Fibroblast of the aortic adventitia (primary cell): ENCODE measurements around the gene GABRB2. TPM values are rescaled to one million over a fixed set of nuclear protein-coding genes. Genes with fewer than 3 reads are reported as not detected.
"Not testable (repeated sequence)": the region's sequence is repeated elsewhere in the genome, so short reads cannot be mapped to it uniquely, and the experiment has no call there.

Source experiments
- DNase-seq: peaks from one replicate; pipeline ENCODE4 v3.0.0-alpha.2; 2010; ENCODE audit warnings: low read depth
- H3K4me3 ChIP-seq: 2 replicates; pipeline ENCODE4 v1.5.1; 2011; ENCODE audit warnings: low read depth, mild to moderate bottlenecking, control low read depth, low read length, moderate library complexity
- CTCF ChIP-seq: IDR thresholded peaks from 2 replicates; pipeline ENCODE4 v1.5.1; 2011; ENCODE audit warnings: mild to moderate bottlenecking, low read length, control low read depth, inconsistent platforms; ENCODE audit not compliant: insufficient read depth
- total RNA-seq: library from RNA; depleted of rRNA; stranded (reverse); fragments of >200 nt; gene quantifications from 2 replicates; pipeline ENCODE4 v1.2.3, GENCODE V29; 2012; ENCODE audit warnings: low replicate concordance

The GABRB2 gene
- total RNA-seq, 1 donor, result 0.09 TPM

- no peak for TF ChIP-seq CTCF
- no peak for DNase-seq
- no peak overlapping the region for H3K4me3 ChIP-seq
Measured at GRCh38 chr5:161539016-161539415, 7.5 kb downstream of the GABRB2 start.

- no peak for TF ChIP-seq CTCF
- H3K4me3 ChIP-seq, result no peak overlapping the region
- no peak for DNase-seq
Measured at GRCh38 chr5:161535762-161536161, 10.8 kb downstream of the GABRB2 start.

GRCh38 chr5:161530700-161531099 lies 15.8 kb downstream of the GABRB2 start:
- H3K4me3 ChIP-seq, result no peak overlapping the region
- no peak for DNase-seq
- TF ChIP-seq CTCF, result no peak

GRCh38 chr5:161513942-161514341 lies 32.6 kb downstream of the GABRB2 start:
- no peak for TF ChIP-seq CTCF
- DNase-seq, result no peak
- no peak overlapping the region for H3K4me3 ChIP-seq

GRCh38 chr5:161507591-161507990 lies 38.9 kb downstream of the GABRB2 start:
- DNase-seq, result no peak
- TF ChIP-seq CTCF, result no peak

GRCh38 chr5:161505160-161505559 lies 41.4 kb downstream of the GABRB2 start:
- H3K4me3 ChIP-seq, DNase-seq: not testable (repeated sequence)

More at GRCh38 chr5:161507591-161507990, 38.9 kb downstream of the GABRB2 start:
- H3K4me3 ChIP-seq, result no peak overlapping the region

GRCh38 chr5:161498531-161498930 lies 48.0 kb downstream of the GABRB2 start:
- no peak for TF ChIP-seq CTCF
- no peak for DNase-seq
- H3K4me3 ChIP-seq, result no peak overlapping the region

GRCh38 chr5:161483721-161484120 lies 62.8 kb downstream of the GABRB2 start:
- DNase-seq, result no peak
- TF ChIP-seq CTCF, result no peak
- H3K4me3 ChIP-seq, result no peak overlapping the region
